SU-DHL-6 (cell line): ENCODE data around the gene ERC1.

ENCODE experiments used
- EZH2phosphoT487 ChIP-seq: fragments of 200-600 bp; sonication (generic), shearing (Covaris generic); conservative IDR thresholded peaks from 2 replicates; pipeline ENCODE4 v1.6.1; 2018; ENCODE audit warnings: mild to moderate bottlenecking, antibody characterized with exemption, low read length, moderate library complexity, mixed read lengths
- TF ChIP-seq, protein P1 (sequence below): fragments of 200-600 bp; sonication (generic); IDR thresholded peaks from one replicate; pipeline ENCODE4 v1.5.1; 2017; ENCODE audit warnings: antibody characterized with exemption, mild to moderate bottlenecking, low read length, moderate library complexity; ENCODE audit not compliant: insufficient read depth, poor library complexity, severe bottlenecking

DNA sequence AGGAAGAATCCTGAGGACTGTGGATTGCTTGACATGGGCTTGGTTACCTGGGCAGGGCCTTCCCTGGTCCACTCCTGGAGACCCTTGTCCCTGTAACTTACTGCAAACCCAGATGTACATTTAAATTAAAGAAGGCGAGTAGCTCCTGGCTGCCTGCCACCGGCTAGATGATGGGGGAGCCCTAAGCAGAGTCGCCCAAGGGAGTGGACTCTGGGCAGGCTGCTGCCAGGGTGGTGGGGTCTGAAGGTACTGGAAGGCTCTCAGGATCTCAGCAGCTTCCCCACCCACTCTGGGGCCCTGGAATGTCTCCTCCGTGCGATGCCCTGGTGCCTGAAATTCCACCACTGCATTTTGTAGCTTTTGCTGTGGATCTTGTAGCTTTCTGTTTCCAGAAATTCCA, 528.6 kb downstream of the ERC1 start:
- TF ChIP-seq, protein P1, sequence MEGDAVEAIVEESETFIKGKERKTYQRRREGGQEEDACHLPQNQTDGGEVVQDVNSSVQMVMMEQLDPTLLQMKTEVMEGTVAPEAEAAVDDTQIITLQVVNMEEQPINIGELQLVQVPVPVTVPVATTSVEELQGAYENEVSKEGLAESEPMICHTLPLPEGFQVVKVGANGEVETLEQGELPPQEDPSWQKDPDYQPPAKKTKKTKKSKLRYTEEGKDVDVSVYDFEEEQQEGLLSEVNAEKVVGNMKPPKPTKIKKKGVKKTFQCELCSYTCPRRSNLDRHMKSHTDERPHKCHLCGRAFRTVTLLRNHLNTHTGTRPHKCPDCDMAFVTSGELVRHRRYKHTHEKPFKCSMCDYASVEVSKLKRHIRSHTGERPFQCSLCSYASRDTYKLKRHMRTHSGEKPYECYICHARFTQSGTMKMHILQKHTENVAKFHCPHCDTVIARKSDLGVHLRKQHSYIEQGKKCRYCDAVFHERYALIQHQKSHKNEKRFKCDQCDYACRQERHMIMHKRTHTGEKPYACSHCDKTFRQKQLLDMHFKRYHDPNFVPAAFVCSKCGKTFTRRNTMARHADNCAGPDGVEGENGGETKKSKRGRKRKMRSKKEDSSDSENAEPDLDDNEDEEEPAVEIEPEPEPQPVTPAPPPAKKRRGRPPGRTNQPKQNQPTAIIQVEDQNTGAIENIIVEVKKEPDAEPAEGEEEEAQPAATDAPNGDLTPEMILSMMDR: no peak
- no peak for TF ChIP-seq EZH2phosphoT487
